Keratinocyte (primary cell): ENCODE data around the gene AKAP6. TPM values are rescaled to one million over a fixed set of nuclear protein-coding genes. Genes with fewer than 3 reads are reported as not detected.

Source experiments
- DNase-seq: peaks from one replicate; pipeline ENCODE4 v3.0.0-alpha.2; 2011; ENCODE audit warnings: low read depth, missing footprints, low spot score
- FAIRE-seq: peaks from 2 replicates; lab custom pipeline; 2011; peaks lifted over from hg19 to GRCh38; lab: Jason Lieb, UNC
- H2AFZ ChIP-seq: 2 replicates; pipeline ENCODE4 v1.6.0; 2012; ENCODE audit warnings: low read length, control low read depth, inconsistent platforms; ENCODE audit not compliant: control insufficient read depth
- H3K27ac ChIP-seq: 2 replicates; pipeline ENCODE4 v1.5.1; 2011; ENCODE audit warnings: low read length; ENCODE audit not compliant: control insufficient read depth, insufficient read depth
- H3K27me3 ChIP-seq: 3 replicates; pipeline ENCODE4 v1.6.0; 2011; ENCODE audit warnings: low read length; ENCODE audit not compliant: control insufficient read depth, insufficient read depth; ENCODE audit errors: extremely low read depth
- H3K36me3 ChIP-seq, 2 experiments: 2 replicates in 1 of 2; 3 replicates in 1 of 2; pipeline ENCODE4 v1.5.1; 2011; ENCODE audit warnings: low read length in 2 of 2, mild to moderate bottlenecking in 1 of 2; ENCODE audit not compliant: control insufficient read depth in 2 of 2, insufficient read depth in 2 of 2; ENCODE audit errors: extremely low read depth in 1 of 2
- H3K4me1 ChIP-seq: 3 replicates; pipeline ENCODE4 v1.5.1; 2011; ENCODE audit warnings: low read length; ENCODE audit not compliant: control insufficient read depth, insufficient read depth; ENCODE audit errors: extremely low read depth
- H3K4me2 ChIP-seq: 3 replicates; pipeline ENCODE4 v1.6.0; 2011; ENCODE audit warnings: low read depth, low read length; ENCODE audit not compliant: control insufficient read depth, insufficient read depth; ENCODE audit errors: extremely low read depth
- H3K4me3 ChIP-seq, 3 experiments: fragments of 200-600 bp in 1 of 3; sonication (generic) in 1 of 3; 2 replicates in 2 of 3; 3 replicates in 1 of 3; pipeline ENCODE4 v1.5.1; 2011 to 2016; ENCODE audit warnings: low read length in 3 of 3, mild to moderate bottlenecking in 3 of 3, control low read depth in 2 of 3, inconsistent platforms in 1 of 3, low read depth in 1 of 3, mixed read lengths in 1 of 3, mixed run types in 1 of 3, moderate library complexity in 1 of 3; ENCODE audit not compliant: control insufficient read depth in 2 of 3, insufficient read depth in 2 of 3; ENCODE audit errors: extremely low read depth in 1 of 3
- H3K79me2 ChIP-seq: 2 replicates; pipeline ENCODE4 v1.6.0; 2012; ENCODE audit warnings: low read length; ENCODE audit not compliant: control insufficient read depth, insufficient read depth
- H3K9ac ChIP-seq: 3 replicates; pipeline ENCODE4 v1.6.0; 2011; ENCODE audit warnings: low read length; ENCODE audit not compliant: control insufficient read depth, insufficient read depth; ENCODE audit errors: extremely low read depth
- H3K9me1 ChIP-seq: 3 replicates; pipeline ENCODE4 v1.6.0; 2011; ENCODE audit warnings: low read length; ENCODE audit not compliant: control insufficient read depth, insufficient read depth; ENCODE audit errors: extremely low read depth
- H3K9me3 ChIP-seq: 2 replicates; pipeline ENCODE4 v1.5.1; 2012; ENCODE audit warnings: low read depth, low read length; ENCODE audit not compliant: control insufficient read depth
- H4K20me1 ChIP-seq: 3 replicates; pipeline ENCODE4 v1.6.0; 2011; ENCODE audit warnings: low read length; ENCODE audit not compliant: control insufficient read depth, insufficient read depth; ENCODE audit errors: extremely low read depth
- CTCF ChIP-seq, 3 experiments: IDR thresholded peaks in 1 of 3; conservative IDR thresholded peaks in 1 of 3; optimal IDR thresholded peaks in 1 of 3; 2 replicates in 2 of 3; 3 replicates in 1 of 3; pipeline versions ENCODE3 to v1.5.1; 2011; ENCODE audit warnings: low read length in 3 of 3, mild to moderate bottlenecking in 3 of 3, moderate library complexity in 2 of 3, control low read depth in 1 of 3, inconsistent platforms in 1 of 3; ENCODE audit not compliant: insufficient read depth in 2 of 3; ENCODE audit errors: extremely low read depth in 1 of 3
- EZH2 ChIP-seq: IDR thresholded peaks from one replicate; pipeline ENCODE4 v1.6.1; 2012; ENCODE audit warnings: inconsistent platforms, mild to moderate bottlenecking, low read length, moderate library complexity
- dilution Hi-C: fragments of 300-500 bp; cut with MboI; formaldehyde crosslinking; loops from one replicate; pipeline ENCODE4 v1.7.0; 2020; ENCODE audit warnings: low sequenced_read_pairs; ENCODE audit not compliant: extremely low pct_ligation_motif_present
- polyA plus RNA-seq, 5 experiments: library from polyadenylated mRNA; depleted of rRNA in 3 of 5; stranded (reverse) in 3 of 5; stranded (forward) in 1 of 5; unstranded in 1 of 5; fragments of >200 nt; gene quantifications; 1 replicate in 1 of 5; 2 replicates in 3 of 5; 3 replicates in 1 of 5; pipeline versions ENCODE4 v1.2.1 to v1.2.3, GENCODE V29; 2011 to 2012; ENCODE audit warnings: missing spikeins in 2 of 5, low read depth in 1 of 5, low replicate concordance in 1 of 5

AKAP6 gene
- polyA plus RNA-seq, 1 donor (not counting 4 experiments of a cell fraction or from before 2014, with no cell fraction given), result 2.0 TPM

GRCh38 chr14:32480337-32480736 is 151.2 kb downstream of the AKAP6 start:
- Histone ChIP-seq H3K9ac (no peak overlapping the region), H3K36me3 (no peaks in the 10 kb centered on the region), H3K9me1 (no peaks in the 10 kb centered on the region), H3K27me3 (no peaks in the 10 kb centered on the region), H3K79me2 (no peaks in the 10 kb centered on the region), H3K27ac (no peak overlapping the region), H4K20me1 (no peaks in the 10 kb centered on the region), H2AFZ (no peak overlapping the region), H3K9me3 (no peaks in the 10 kb centered on the region), H3K4me2 (no peak overlapping the region), H3K4me3 (no peak overlapping the region), H3K4me1 (peaks cover 13% of the 10 kb centered on the region)
- dilution Hi-C loops, result no loop called here
- TF ChIP-seq EZH2, result no peak
- TF ChIP-seq CTCF (optimal IDR thresholded peaks at IDR 0.05 in 1 of 3, IDR thresholded peaks at IDR 0.05 in 1 of 3, conservative IDR thresholded peaks at IDR 0.05 in 1 of 3; ENCODE audit: extremely low read depth in 1 of 3, insufficient read depth in 2 of 3, low read length in 3 of 3), result no peak
- DNase-seq (no peak), FAIRE-seq (no peak)

- dilution Hi-C loops, result no loop called here
- no peak overlapping the region for H3K27ac ChIP-seq
- no peak for TF ChIP-seq EZH2
- no peak for TF ChIP-seq CTCF (optimal IDR thresholded peaks at IDR 0.05 in 1 of 3, IDR thresholded peaks at IDR 0.05 in 1 of 3, conservative IDR thresholded peaks at IDR 0.05 in 1 of 3; ENCODE audit: extremely low read depth in 1 of 3, insufficient read depth in 2 of 3, low read length in 3 of 3)
Measured at GRCh38 chr14:32481707-32482106, 152.6 kb downstream of the AKAP6 start.

More at GRCh38 chr14:32481707-32482106, 152.6 kb downstream of the AKAP6 start:
- Histone ChIP-seq H3K9me3 (no peaks in the 10 kb centered on the region), H3K79me2 (no peaks in the 10 kb centered on the region), H3K9me1 (no peaks in the 10 kb centered on the region), H3K4me2 (no peak overlapping the region), H3K4me1 (peaks cover 13% of the 10 kb centered on the region), H3K27me3 (no peaks in the 10 kb centered on the region), H3K4me3 (no peak overlapping the region), H4K20me1 (no peaks in the 10 kb centered on the region), H3K36me3 (no peaks in the 10 kb centered on the region), H3K9ac (no peak overlapping the region), H2AFZ (no peak overlapping the region)
- FAIRE-seq (no peak), DNase-seq (no peak)
